A549 treated with CpdA at 1 μM for 4 hours (cell line): ENCODE data around the gene HYCC2. TPM values are rescaled to one million over a fixed set of nuclear protein-coding genes. Genes with fewer than 3 reads are reported as not detected.

Experiments
- total RNA-seq: library from RNA; stranded (reverse); fragments of 200-300 nt; extraction: Qiagen RNA extraction; gene quantifications from 5 replicates; pipeline ENCODE4 v1.2.3, GENCODE V29; 2022; ENCODE audit warnings: low read depth

HYCC2 gene
- total RNA-seq = 3.1 to 4.6 TPM (median 3.7 TPM) in 5 replicates

GRCh38 chr2:201071479-201072200, at the start of gene HYCC2, which contains the start of gene NDUFB3:
Gene HYCC2, minus strand, starts transcription at chr2:201071671. Its CDS starts 47,662 bp downstream, at chr2:201024009.
Gene NDUFB3, plus strand, starts transcription at chr2:201072001. Its CDS starts 6,882 bp downstream, at chr2:201078883.

GRCh38 chr2:201116115-201116958, 44.9 kb upstream of the HYCC2 start, which contains the start of gene CFLAR:
Gene CFLAR, plus strand, starts transcription at chr2:201116164. Its CDS starts 13,702 bp downstream, at chr2:201129866.

Other genes with a start within 250 kb of the HYCC2 start
- 36.0 to 52.1 TPM (median 41.7 TPM) in 5 replicates for gene CLK1, start 207.0 kb downstream of the HYCC2 start, total RNA-seq
- 23.4 to 32.4 TPM (median 26.2 TPM) in 5 replicates for gene PPIL3, start 182.6 kb downstream of the HYCC2 start, total RNA-seq
- 40.6 to 45.8 TPM (median 44.3 TPM) in 5 replicates for gene NIF3L1, start 182.3 kb downstream of the HYCC2 start, total RNA-seq
- 14.2 to 16.2 TPM (median 14.8 TPM) in 5 replicates for gene ORC2, start 108.0 kb downstream of the HYCC2 start, total RNA-seq
- gene NDUFB3, start 330 bp upstream of the HYCC2 start, total RNA-seq = 123 to 175 TPM (median 138 TPM) in 5 replicates
- gene CFLAR, start 44.5 kb upstream of the HYCC2 start, total RNA-seq = 60.3 to 87.2 TPM (median 73.2 TPM) in 5 replicates
- gene CASP10, start 111.5 kb upstream of the HYCC2 start, total RNA-seq = 1.8 to 2.5 TPM (median 2.2 TPM) in 5 replicates
- gene CASP8, start 188.9 kb upstream of the HYCC2 start, total RNA-seq = 33.6 to 41.8 TPM (median 34.6 TPM) in 5 replicates